SK-N-SH (cell line): ENCODE data around the gene TBCD. TPM values are rescaled to one million over a fixed set of nuclear protein-coding genes. Genes with fewer than 3 reads are reported as not detected.
A peak's percentile ranks its signal among the peaks of the same experiment; 100 is the strongest.

ENCODE experiments used
- CTCF ChIA-PET: fragments of 300-600, 350-600 bp; formaldehyde crosslinking; extraction: SDS; loops from one replicate; lab custom pipeline; 2021; lab: Yijun Ruan, JAX
- POLR2A ChIA-PET: fragments of 350-600 bp; sonication (Branson Sonifier 250); formaldehyde crosslinking; extraction: SDS; loops from one replicate; lab custom pipeline; 2020; ENCODE audit warnings: antibody characterized with exemption, inconsistent platforms; lab: Yijun Ruan, JAX
- DNase-seq: peaks from one replicate; pipeline ENCODE4 v3.0.0; 2012
- H2AFZ ChIP-seq: fragments of 200-600 bp; sonication (generic); 2 replicates; pipeline ENCODE4 v1.8.1; 2016; ENCODE audit warnings: antibody characterized with exemption, mild to moderate bottlenecking, low read depth
- H3F3A ChIP-seq: fragments of 200-600 bp; sonication (generic); replicated peaks from 2 replicates; pipeline ENCODE3; 2016; ENCODE audit warnings: antibody characterized with exemption, mild to moderate bottlenecking; ENCODE audit not compliant: insufficient read depth
- H3K27ac ChIP-seq, 2 experiments: fragments of 200-500 bp in 1 of 2; fragments of 200-600 bp in 1 of 2; sonication (Bioruptor generic) in 1 of 2; sonication (generic), shearing (Covaris generic) in 1 of 2; 2 replicates each; pipeline versions ENCODE4 v1.5.1 to v1.6.1; 2014 to 2016; ENCODE audit warnings: low read depth in 2 of 2, inconsistent platforms in 1 of 2, low read length in 1 of 2, mild to moderate bottlenecking in 1 of 2, mixed read lengths in 1 of 2
- H3K27me3 ChIP-seq: fragments of 200-600 bp; sonication (generic), shearing (Covaris generic); 2 replicates; pipeline ENCODE4 v1.6.1; 2016; ENCODE audit warnings: mixed run types; ENCODE audit not compliant: insufficient read depth
- H3K36me3 ChIP-seq, 2 experiments: fragments of 200-500 bp in 1 of 2; fragments of 200-600 bp in 1 of 2; sonication (Bioruptor generic) in 1 of 2; sonication (generic) in 1 of 2; replicated peaks in 1 of 2; 2 replicates each; pipeline versions ENCODE3 to v1.5.1; 2014 to 2016; ENCODE audit warnings: low read length in 1 of 2, mild to moderate bottlenecking in 1 of 2; ENCODE audit not compliant: insufficient read depth in 2 of 2, control insufficient read depth in 1 of 2
- H3K4me1 ChIP-seq, 2 experiments: fragments of 200-500 bp in 1 of 2; fragments of 200-600 bp in 1 of 2; sonication (Bioruptor generic) in 1 of 2; sonication (generic), shearing (Covaris generic) in 1 of 2; 2 replicates each; pipeline versions ENCODE4 v1.5.1 to v1.6.1; 2014 to 2016; ENCODE audit warnings: low read depth in 1 of 2, low read length in 1 of 2, mixed run types in 1 of 2; ENCODE audit not compliant: insufficient read depth in 2 of 2, control insufficient read depth in 1 of 2
- H3K4me2 ChIP-seq: fragments of 200-600 bp; sonication (generic), shearing (Covaris generic); 2 replicates; pipeline ENCODE4 v1.6.1; 2017; ENCODE audit warnings: mixed run types
- H3K4me3 ChIP-seq, 2 experiments: fragments of 200-500 bp in 1 of 2; fragments of 200-600 bp in 1 of 2; sonication (Bioruptor generic) in 1 of 2; sonication (generic), shearing (Covaris generic) in 1 of 2; 2 replicates each; pipeline versions ENCODE4 v1.5.1 to v1.8.1; 2014 to 2016; ENCODE audit warnings: low read depth in 2 of 2, inconsistent platforms in 1 of 2, low read length in 1 of 2, mild to moderate bottlenecking in 1 of 2, mixed read lengths in 1 of 2, moderate library complexity in 1 of 2
- H3K79me2 ChIP-seq: fragments of 200-600 bp; sonication (generic); 2 replicates; pipeline ENCODE4 v1.8.1; 2017; ENCODE audit warnings: mild to moderate bottlenecking; ENCODE audit not compliant: insufficient read depth
- H3K9ac ChIP-seq: fragments of 200-600 bp; sonication (generic); 2 replicates; pipeline ENCODE4 v1.6.1; 2017; ENCODE audit warnings: mixed run types
- H3K9me2 ChIP-seq: fragments of 200-600 bp; sonication (generic); 2 replicates; pipeline ENCODE4 v1.6.1; 2017; ENCODE audit warnings: mixed run types
- H3K9me3 ChIP-seq: fragments of 200-600 bp; sonication (generic); 2 replicates; pipeline ENCODE4 v1.6.1; 2017; ENCODE audit warnings: mixed run types, mild to moderate bottlenecking, moderate library complexity
- H4K20me1 ChIP-seq: fragments of 200-600 bp; sonication (generic); 2 replicates; pipeline ENCODE4 v1.6.1; 2017; ENCODE audit warnings: mild to moderate bottlenecking, mixed run types; ENCODE audit not compliant: insufficient read depth
- EZH2phosphoT487 ChIP-seq: fragments of 200-600 bp; sonication (generic); IDR thresholded peaks from 2 replicates; pipeline ENCODE4 v1.6.1; 2017; ENCODE audit warnings: low read depth, mixed run types, mild to moderate bottlenecking, antibody characterized with exemption, moderate library complexity, borderline replicate concordance
- FOSL2 ChIP-seq: IDR thresholded peaks from 2 replicates; pipeline ENCODE4 v1.4.0; 2012; ENCODE audit warnings: low read depth, mild to moderate bottlenecking, moderate library complexity, borderline replicate concordance
- FOXM1 ChIP-seq: IDR thresholded peaks from 2 replicates; pipeline ENCODE4 v1.4.0; 2012; ENCODE audit warnings: low read depth, mild to moderate bottlenecking
- NFIC ChIP-seq: IDR thresholded peaks from 2 replicates; pipeline ENCODE4 v1.4.0; 2012; ENCODE audit warnings: borderline replicate concordance
- SIN3A ChIP-seq: IDR thresholded peaks from 2 replicates; pipeline ENCODE4 v1.6.1; 2012; ENCODE audit warnings: low read depth, mild to moderate bottlenecking, low read length, moderate library complexity, borderline replicate concordance
- TAF1 ChIP-seq: IDR thresholded peaks from 2 replicates; pipeline ENCODE4 v1.6.1; 2012; ENCODE audit warnings: low read depth, mild to moderate bottlenecking, low read length, moderate library complexity, borderline replicate concordance
- WGBS: methylation state at CpG from one replicate; pipeline ENCODE4 v1.1.6; 2017; ENCODE audit warnings: low lambda C conversion rate; 5-methylcytosine and 5-hydroxymethylcytosine counted together
- polyA plus RNA-seq, 3 experiments: library from polyadenylated mRNA; depleted of rRNA; stranded (reverse); fragments of >200 nt; gene quantifications; 2 replicates each; pipeline ENCODE4 v1.2.3, GENCODE V29; 2012
- TF ChIP-seq, protein P1 (sequence below): fragments of 150-350 bp; IDR thresholded peaks from 2 replicates; pipeline ENCODE4 v1.6.1; 2016; ENCODE audit warnings: mild to moderate bottlenecking, low read depth, low read length

The TBCD gene
- polyA plus RNA-seq, 1 of the 3 experiments (the other 2 are of a cell fraction) = 107 TPM

DNA sequence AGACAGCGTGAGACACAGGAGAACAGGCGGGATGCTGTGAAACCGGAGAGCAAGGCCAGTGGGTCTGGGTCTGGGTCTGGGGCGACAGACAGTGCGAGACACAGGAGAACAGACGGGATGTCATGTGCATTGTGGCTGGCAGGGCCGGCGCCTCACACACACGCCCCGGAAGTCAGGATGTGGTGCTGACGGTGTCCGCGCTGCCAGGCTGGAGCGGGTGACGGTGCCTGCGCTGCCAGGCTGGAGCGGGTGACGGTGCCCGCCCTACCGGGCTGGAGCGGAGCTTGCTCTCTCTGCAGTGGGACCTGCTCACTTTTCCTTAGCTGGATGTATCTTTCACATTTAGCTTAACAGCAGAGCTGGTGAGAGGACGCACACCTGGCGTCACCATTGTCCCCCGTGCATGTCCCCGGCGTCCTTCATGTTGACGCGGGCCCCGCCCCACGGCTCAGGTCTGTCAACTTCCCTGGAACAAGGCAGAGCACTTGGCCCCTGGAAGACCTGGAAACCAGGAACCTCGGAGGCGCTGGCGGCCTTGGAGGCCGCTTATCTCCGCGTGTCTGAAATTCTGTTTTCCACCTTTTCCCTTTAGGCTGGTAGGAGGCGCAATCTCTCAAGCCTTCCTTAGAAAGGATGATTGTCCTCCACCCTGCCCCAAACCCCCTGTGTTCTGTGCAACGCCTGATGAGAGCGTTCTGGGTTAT lies 131.0 kb downstream of the TBCD start:
- no peaks in the 10 kb centered on the region for H3K9me2 ChIP-seq
- H3K4me3 ChIP-seq = no peak overlapping the region
- H3K9ac ChIP-seq = no peak overlapping the region
- no peaks in the 10 kb centered on the region for H3K9me3 ChIP-seq
- no peaks in the 10 kb centered on the region for H3K27me3 ChIP-seq
- no peaks in the 10 kb centered on the region for H4K20me1 ChIP-seq
- H2AFZ ChIP-seq = no peak overlapping the region
- H3F3A ChIP-seq = peaks cover 13% of the 10 kb centered on the region
- TF ChIP-seq FOSL2 = no peak
- H3K79me2 ChIP-seq = peaks cover 29% of the 10 kb centered on the region; the same call in 1 of the 2 replicates
- WGBS = 93% methylated on average over 39 of the region's 39 CpGs
- ChIA-PET POLR2A (no interaction called here), CTCF (interaction anchor here (1.7 to 3.9 kb wide), 2 partner anchors 29 to 101 kb away, joined by 5 to 24 read pairs; no protein-coding TSS in a partner anchor)
- peaks cover 0 to 4% of the 10 kb centered on the region in 2 experiments for H3K36me3 ChIP-seq
- no peak for DNase-seq
- no peak overlapping the region; a peak in 1 of 4 replicates for H3K27ac ChIP-seq
- H3K4me2 ChIP-seq = no peak overlapping the region
- peaks cover 11 to 58% of the 10 kb centered on the region in 2 experiments for H3K4me1 ChIP-seq

DNA sequence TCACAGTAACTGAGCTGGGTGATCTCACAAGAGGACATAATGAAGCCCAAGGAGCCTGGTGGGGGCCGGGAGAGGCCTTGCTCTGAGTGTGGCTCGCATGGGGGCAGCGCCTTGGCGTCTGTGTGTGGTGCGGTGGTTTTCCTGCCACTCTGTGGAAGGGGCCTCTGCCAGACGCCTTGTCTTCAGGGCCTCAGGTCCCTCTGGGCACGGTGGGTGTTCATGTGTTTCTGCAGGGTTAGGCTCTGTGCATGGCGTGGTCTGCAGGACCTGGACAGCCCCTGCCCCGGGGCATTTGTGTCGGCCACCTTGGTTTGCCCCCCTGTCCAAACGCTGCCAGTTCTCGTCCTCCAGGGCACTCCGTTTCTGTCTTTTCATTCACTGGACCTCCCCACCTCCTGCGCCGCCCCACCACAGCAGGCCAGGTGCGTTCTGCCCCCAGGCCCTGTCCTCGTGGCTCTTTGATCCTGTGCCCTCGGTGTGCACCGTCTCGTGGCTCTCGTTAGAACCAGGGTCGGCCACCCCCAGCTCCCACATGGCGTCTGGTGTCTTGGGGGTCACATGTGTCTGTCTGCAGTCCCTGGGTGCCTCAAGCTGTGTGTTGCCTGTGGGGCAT lies 131.7 kb downstream of the TBCD start:
- peaks cover 12% of the 10 kb centered on the region for H3F3A ChIP-seq
- TF ChIP-seq, protein P1, sequence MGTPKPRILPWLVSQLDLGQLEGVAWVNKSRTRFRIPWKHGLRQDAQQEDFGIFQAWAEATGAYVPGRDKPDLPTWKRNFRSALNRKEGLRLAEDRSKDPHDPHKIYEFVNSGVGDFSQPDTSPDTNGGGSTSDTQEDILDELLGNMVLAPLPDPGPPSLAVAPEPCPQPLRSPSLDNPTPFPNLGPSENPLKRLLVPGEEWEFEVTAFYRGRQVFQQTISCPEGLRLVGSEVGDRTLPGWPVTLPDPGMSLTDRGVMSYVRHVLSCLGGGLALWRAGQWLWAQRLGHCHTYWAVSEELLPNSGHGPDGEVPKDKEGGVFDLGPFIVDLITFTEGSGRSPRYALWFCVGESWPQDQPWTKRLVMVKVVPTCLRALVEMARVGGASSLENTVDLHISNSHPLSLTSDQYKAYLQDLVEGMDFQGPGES = no peak
- TF ChIP-seq FOXM1 (no peak), SIN3A (no peak), NFIC (no peak), EZH2phosphoT487 (no peak), FOSL2 (no peak), TAF1 (no peak)
- no peak overlapping the region for H3K9ac ChIP-seq
- H3K9me2 ChIP-seq = no peaks in the 10 kb centered on the region
- no peaks in the 10 kb centered on the region for H4K20me1 ChIP-seq
- H3K4me3 ChIP-seq = no peak overlapping the region
- DNase-seq = no peak
- H3K79me2 ChIP-seq = peaks cover 30% of the 10 kb centered on the region; the same call in 1 of the 2 replicates
- H3K4me1 ChIP-seq = peaks cover 11 to 63% of the 10 kb centered on the region in 2 experiments
- no peaks in the 10 kb centered on the region for H3K27me3 ChIP-seq
- CTCF ChIA-PET = interaction anchor here (1.7 to 3.9 kb wide), 2 partner anchors 28 to 102 kb away, joined by 5 to 24 read pairs; no protein-coding TSS in a partner anchor
- H3K9me3 ChIP-seq = no peaks in the 10 kb centered on the region
- POLR2A ChIA-PET = no interaction called here
- WGBS = 95% methylated on average over 22 of the region's 23 CpGs
- H2AFZ ChIP-seq = no peak overlapping the region
- no peak overlapping the region for H3K4me2 ChIP-seq
- H3K27ac ChIP-seq = peak overlapping the region in 1 of 2 experiments; percentile 34; a peak in 1 of 4 replicates
- H3K36me3 ChIP-seq = peaks cover 0 to 4% of the 10 kb centered on the region in 2 experiments
